SK-N-SH treated with all-trans-retinoic acid at 6 μM for 48 hours (cell line): Measurements from ENCODE around the gene TMEM14A.
"Not testable (repeated sequence)": the region's sequence is repeated elsewhere in the genome, so short reads cannot be mapped to it uniquely, and the experiment has no call there.

Experiments
- ATAC-seq: fragments of 200-7000 bp; cut with Tn5 transposase; 3 replicates; pipeline ENCODE4 v1.9.1; 2020; ENCODE audit warnings: mild to moderate bottlenecking, moderate library complexity
- BACH2 ChIP-seq: fragments of 250-450 bp; sonication (Bioruptor Pico); IDR thresholded peaks from 2 replicates; pipeline ENCODE4 v1.9.0; 2021; ENCODE audit warnings: mild to moderate bottlenecking, borderline replicate concordance
- CREB5 ChIP-seq: fragments of 250-450 bp; sonication (Bioruptor Pico); IDR thresholded peaks from 2 replicates; pipeline ENCODE4 v1.5.1; 2020; ENCODE audit warnings: low read depth, mild to moderate bottlenecking, moderate library complexity
- CSDC2 ChIP-seq: fragments of 250-450 bp; sonication (Bioruptor Pico); IDR thresholded peaks from 2 replicates; pipeline ENCODE4 v1.5.0; 2020; ENCODE audit warnings: mild to moderate bottlenecking, moderate library complexity
- ESRRG ChIP-seq: fragments of 250-450 bp; sonication (Bioruptor Pico); IDR thresholded peaks from 2 replicates; pipeline ENCODE4 v1.6.1; 2021; ENCODE audit warnings: mild to moderate bottlenecking
- GLIS3 ChIP-seq: fragments of 250-450 bp; sonication (Bioruptor Pico); IDR thresholded peaks from 2 replicates; pipeline ENCODE4 v1.5.0; 2020; ENCODE audit warnings: mild to moderate bottlenecking, moderate library complexity
- ISL1 ChIP-seq: fragments of 250-450 bp; sonication (Bioruptor Pico); IDR thresholded peaks from 2 replicates; pipeline ENCODE4 v2.1.2; 2022; ENCODE audit warnings: mild to moderate bottlenecking, moderate library complexity
- OSR1 ChIP-seq: fragments of 250-450 bp; sonication (Bioruptor Pico); IDR thresholded peaks from 2 replicates; pipeline ENCODE4 v1.8.0; 2022; ENCODE audit warnings: moderate library complexity, mild to moderate bottlenecking, inconsistent platforms
- PATZ1 ChIP-seq: fragments of 250-450 bp; sonication (Bioruptor Pico); IDR thresholded peaks from 2 replicates; pipeline ENCODE4 v1.8.0; 2020; ENCODE audit warnings: mild to moderate bottlenecking, moderate library complexity, borderline replicate concordance
- PPARA ChIP-seq: fragments of 250-450 bp; sonication (Bioruptor Pico); IDR thresholded peaks from 2 replicates; pipeline ENCODE4 v1.5.0; 2020; ENCODE audit warnings: mild to moderate bottlenecking, borderline replicate concordance
- RARB ChIP-seq: fragments of 250-450 bp; sonication (Bioruptor Pico); IDR thresholded peaks from 2 replicates; pipeline ENCODE4 v1.8.0; 2021; ENCODE audit warnings: mild to moderate bottlenecking, moderate library complexity
- TCF4 ChIP-seq: fragments of 250-450 bp; sonication (Bioruptor Pico); IDR thresholded peaks from 2 replicates; pipeline ENCODE4 v1.8.0; 2021; ENCODE audit warnings: mild to moderate bottlenecking, moderate library complexity, borderline replicate concordance
- TOX ChIP-seq: fragments of 250-450 bp; sonication (Bioruptor Pico); IDR thresholded peaks from 2 replicates; pipeline ENCODE4 v1.8.0; 2021; ENCODE audit warnings: mild to moderate bottlenecking, moderate library complexity, borderline replicate concordance
- ZC3H10 ChIP-seq: fragments of 250-450 bp; sonication (Bioruptor Pico); IDR thresholded peaks from 2 replicates; pipeline ENCODE4 v1.5.1; 2021; ENCODE audit warnings: mild to moderate bottlenecking, moderate library complexity
- ZFP3 ChIP-seq: fragments of 250-450 bp; sonication (Bioruptor Pico); IDR thresholded peaks from 2 replicates; pipeline ENCODE4 v1.5.0; 2020; ENCODE audit warnings: mild to moderate bottlenecking, moderate library complexity
- ZFP30 ChIP-seq: fragments of 450-650 bp; formaldehyde crosslinking; IDR thresholded peaks from 2 replicates; pipeline ENCODE4 v1.5.0; 2022; ENCODE audit warnings: mild to moderate bottlenecking, moderate library complexity
- ZNF70 ChIP-seq: fragments of 450-650 bp; formaldehyde crosslinking; IDR thresholded peaks from 2 replicates; pipeline ENCODE4 v1.5.0; 2020; ENCODE audit warnings: mild to moderate bottlenecking, moderate library complexity
- ZNF8 ChIP-seq: fragments of 450-650 bp; formaldehyde crosslinking; IDR thresholded peaks from 2 replicates; pipeline ENCODE4 v1.5.0; 2020; ENCODE audit warnings: mild to moderate bottlenecking, moderate library complexity
- TF ChIP-seq, protein P1 (sequence below): fragments of 250-450 bp; sonication (Bioruptor Pico); IDR thresholded peaks from 2 replicates; pipeline ENCODE4 v1.5.0; 2020; ENCODE audit warnings: mild to moderate bottlenecking, moderate library complexity

TMEM14A gene

GRCh38 chr6:52704060-52704459 is 33.1 kb downstream of the TMEM14A start (continued):
- no peak for TF ChIP-seq CREB5

DNA sequence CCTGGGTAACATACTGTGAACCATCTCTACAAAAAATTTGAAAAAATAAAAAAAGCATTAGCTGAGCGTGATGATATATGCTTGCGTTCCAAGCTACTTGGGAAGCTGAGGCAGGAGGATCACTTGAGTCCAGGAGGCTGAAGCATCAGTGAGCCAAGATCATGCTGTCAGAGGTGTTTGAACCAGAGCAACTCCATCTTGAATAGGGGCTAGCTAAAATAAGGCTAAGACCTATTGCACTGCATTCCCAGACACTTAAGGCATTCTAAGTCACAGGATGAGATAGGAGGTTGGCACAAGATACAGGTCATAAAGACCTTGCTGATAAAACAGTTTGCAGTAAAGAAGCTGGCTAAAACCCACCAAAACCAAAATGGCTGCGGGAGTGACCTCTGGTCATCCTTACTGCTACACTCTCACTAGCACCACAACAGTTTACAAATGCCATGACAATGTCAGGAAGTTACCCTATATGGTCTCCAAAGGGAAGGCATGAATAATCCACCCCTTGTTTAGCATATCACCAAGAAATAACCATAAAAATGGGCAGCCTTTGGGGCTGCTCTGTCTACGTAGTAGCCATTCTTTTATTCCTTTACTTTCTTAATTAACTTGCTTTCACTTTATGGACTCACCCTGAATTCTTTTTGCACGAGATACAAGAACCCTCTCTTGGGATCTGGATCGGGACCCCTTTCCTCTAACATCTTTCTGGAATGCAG is 34.0 kb downstream of the TMEM14A start:
- ATAC-seq: not testable (repeated sequence)

DNA sequence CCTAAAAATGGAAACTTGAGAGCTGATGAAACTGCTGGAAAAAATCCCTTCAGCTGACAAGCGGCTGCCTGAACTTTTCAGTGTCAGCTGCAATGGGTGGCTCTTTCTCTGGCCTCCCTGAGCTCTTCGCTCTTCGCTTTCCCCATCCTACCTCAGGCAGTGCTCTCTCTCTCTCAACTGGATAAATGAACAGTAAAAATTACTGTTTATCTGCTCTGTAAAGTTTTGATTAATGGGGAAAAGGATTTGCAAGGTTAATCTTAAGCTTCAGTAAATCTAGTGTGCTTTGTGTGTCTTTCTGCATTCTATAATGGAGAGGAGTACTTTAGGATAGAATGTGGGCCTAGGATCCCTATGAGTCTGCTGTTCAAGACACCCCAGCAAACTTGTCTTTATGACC is 35.1 kb downstream of the TMEM14A start:
- TF ChIP-seq ZNF70 (no peak), CSDC2 (CRISPR knock-in tag) (no peak), RARB (CRISPR knock-in tag) (no peak), ESRRG (CRISPR knock-in tag) (no peak), GLIS3 (no peak), PATZ1 (no peak), OSR1 (no peak)
- no peak for ATAC-seq

DNA sequence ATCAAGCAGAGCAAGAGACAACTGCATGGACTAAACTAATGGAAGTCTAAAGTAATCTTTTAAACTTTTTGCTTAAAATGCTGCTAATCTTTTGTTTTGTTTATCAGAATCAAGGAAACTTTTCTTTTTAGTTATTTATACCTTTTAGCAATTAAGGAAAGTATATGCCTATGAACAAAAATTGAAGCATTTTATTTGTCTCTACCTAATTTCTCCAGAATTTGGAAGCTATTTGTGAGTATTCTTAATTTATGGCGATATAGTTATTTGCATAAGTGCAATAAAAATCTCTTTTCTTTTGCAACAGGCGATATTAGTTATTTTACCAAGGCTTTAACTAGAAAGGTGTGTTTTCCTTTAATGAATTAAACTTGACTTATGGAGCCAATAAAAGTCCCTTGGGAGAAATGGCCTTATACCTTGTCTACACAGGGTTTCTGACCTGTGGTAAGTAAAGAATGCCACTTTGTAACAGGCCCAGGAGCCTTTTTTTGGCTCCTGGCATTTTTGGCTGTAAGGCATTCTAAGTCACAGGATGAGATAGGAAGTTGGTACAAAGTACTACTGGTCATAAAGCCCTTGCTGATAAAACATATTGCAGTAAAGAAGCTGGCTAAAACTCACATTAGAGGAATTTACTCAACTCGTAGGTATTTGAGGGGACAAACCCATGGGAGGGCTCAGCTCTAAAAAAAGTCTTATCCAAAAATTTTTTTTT is 37.2 kb downstream of the TMEM14A start:
- no peak for ATAC-seq
- TF ChIP-seq, protein P1, sequence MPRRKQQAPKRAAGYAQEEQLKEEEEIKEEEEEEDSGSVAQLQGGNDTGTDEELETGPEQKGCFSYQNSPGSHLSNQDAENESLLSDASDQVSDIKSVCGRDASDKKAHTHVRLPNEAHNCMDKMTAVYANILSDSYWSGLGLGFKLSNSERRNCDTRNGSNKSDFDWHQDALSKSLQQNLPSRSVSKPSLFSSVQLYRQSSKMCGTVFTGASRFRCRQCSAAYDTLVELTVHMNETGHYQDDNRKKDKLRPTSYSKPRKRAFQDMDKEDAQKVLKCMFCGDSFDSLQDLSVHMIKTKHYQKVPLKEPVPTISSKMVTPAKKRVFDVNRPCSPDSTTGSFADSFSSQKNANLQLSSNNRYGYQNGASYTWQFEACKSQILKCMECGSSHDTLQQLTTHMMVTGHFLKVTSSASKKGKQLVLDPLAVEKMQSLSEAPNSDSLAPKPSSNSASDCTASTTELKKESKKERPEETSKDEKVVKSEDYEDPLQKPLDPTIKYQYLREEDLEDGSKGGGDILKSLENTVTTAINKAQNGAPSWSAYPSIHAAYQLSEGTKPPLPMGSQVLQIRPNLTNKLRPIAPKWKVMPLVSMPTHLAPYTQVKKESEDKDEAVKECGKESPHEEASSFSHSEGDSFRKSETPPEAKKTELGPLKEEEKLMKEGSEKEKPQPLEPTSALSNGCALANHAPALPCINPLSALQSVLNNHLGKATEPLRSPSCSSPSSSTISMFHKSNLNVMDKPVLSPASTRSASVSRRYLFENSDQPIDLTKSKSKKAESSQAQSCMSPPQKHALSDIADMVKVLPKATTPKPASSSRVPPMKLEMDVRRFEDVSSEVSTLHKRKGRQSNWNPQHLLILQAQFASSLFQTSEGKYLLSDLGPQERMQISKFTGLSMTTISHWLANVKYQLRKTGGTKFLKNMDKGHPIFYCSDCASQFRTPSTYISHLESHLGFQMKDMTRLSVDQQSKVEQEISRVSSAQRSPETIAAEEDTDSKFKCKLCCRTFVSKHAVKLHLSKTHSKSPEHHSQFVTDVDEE (CRISPR knock-in tag): no peak
- TF ChIP-seq ZNF70 (no peak), ISL1 (CRISPR knock-in tag) (no peak), ZC3H10 (no peak), GLIS3 (no peak), PPARA (CRISPR knock-in tag) (no peak), ZFP3 (no peak), ZNF8 (CRISPR knock-in tag) (no peak), CREB5 (no peak), TOX (no peak), RARB (CRISPR knock-in tag) (no peak), ESRRG (CRISPR knock-in tag) (no peak), TCF4 (CRISPR knock-in tag) (no peak), BACH2 (CRISPR knock-in tag) (no peak), ZFP30 (CRISPR knock-in tag) (no peak), PATZ1 (no peak)
